Lower leg skin (tissue), 4 donors: ENCODE data around the gene THBS1. TPM values are rescaled to one million over a fixed set of nuclear protein-coding genes. Genes with fewer than 3 reads are reported as not detected.

Experiments
- DNase-seq, 2 donors: peaks; one replicate each; pipeline ENCODE4 v3.0.0-alpha.2; 2019; ENCODE audit warnings: low spot score in 2 of 2
- H3K4me3 ChIP-seq: fragments of 200-600 bp; sonication (generic); 2 replicates; pipeline ENCODE4 v1.5.1; 2017; ENCODE audit warnings: mild to moderate bottlenecking, low read depth; ENCODE audit not compliant: poor library complexity, severe bottlenecking
- POLR2A ChIP-seq, 2 donors: fragments of 450-650 bp; IDR thresholded peaks; one replicate each; pipeline ENCODE4 v1.6.1; 2016 to 2017; ENCODE audit warnings: antibody characterized with exemption in 2 of 2, mild to moderate bottlenecking in 1 of 2, moderate library complexity in 1 of 2
- WGBS, 2 donors: methylation state at CpG; one replicate each; pipeline ENCODE4 v1.1.5; 2018; 5-methylcytosine and 5-hydroxymethylcytosine counted together
- intact Hi-C: fragments of 100-400 bp; cut with DNase I; formaldehyde crosslinking; loops from one replicate; pipeline ENCODE4 v1.15.0; 2023; ENCODE audit warnings: low total_unique reads
- total RNA-seq, 4 donors: library from RNA; depleted of rRNA; stranded (reverse); fragments of >200 nt; gene quantifications; one replicate each; pipeline ENCODE4 v1.1.0, GENCODE V29; 2016
- TF ChIP-seq, protein P1 (sequence below), 3 donors: fragments of 450-650 bp; IDR thresholded peaks; one replicate each; pipeline ENCODE4 v1.5.1; 2016; ENCODE audit warnings: antibody characterized with exemption in 3 of 3, mild to moderate bottlenecking in 3 of 3, moderate library complexity in 2 of 3

The THBS1 gene
- total RNA-seq, 4 donors from 2014 or later: 84.7 to 158 (median 103) TPM

DNA sequence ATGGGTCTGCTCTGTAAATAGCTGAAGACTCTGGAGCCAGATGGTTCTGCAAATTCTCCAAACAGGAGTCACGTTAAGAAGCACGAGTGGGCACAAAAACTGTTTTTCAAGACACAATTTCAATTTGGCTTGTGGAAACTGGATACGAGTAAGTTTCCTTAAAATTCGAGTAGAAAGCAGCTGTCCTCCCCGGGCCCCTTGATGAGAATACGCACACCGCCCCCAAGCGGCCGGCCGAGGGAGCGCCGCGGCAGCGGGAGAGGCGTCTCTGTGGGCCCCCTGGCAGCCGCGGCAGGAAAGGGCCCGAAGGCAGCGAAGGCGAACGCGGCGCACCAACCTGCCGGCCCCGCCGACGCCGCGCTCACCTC lies 778 bp upstream of the THBS1 start:
- TF ChIP-seq, protein P1, sequence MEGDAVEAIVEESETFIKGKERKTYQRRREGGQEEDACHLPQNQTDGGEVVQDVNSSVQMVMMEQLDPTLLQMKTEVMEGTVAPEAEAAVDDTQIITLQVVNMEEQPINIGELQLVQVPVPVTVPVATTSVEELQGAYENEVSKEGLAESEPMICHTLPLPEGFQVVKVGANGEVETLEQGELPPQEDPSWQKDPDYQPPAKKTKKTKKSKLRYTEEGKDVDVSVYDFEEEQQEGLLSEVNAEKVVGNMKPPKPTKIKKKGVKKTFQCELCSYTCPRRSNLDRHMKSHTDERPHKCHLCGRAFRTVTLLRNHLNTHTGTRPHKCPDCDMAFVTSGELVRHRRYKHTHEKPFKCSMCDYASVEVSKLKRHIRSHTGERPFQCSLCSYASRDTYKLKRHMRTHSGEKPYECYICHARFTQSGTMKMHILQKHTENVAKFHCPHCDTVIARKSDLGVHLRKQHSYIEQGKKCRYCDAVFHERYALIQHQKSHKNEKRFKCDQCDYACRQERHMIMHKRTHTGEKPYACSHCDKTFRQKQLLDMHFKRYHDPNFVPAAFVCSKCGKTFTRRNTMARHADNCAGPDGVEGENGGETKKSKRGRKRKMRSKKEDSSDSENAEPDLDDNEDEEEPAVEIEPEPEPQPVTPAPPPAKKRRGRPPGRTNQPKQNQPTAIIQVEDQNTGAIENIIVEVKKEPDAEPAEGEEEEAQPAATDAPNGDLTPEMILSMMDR (IDR thresholded peaks at IDR 0.05): peak in 2 of 3 donors; percentile 41 to 80
- TF ChIP-seq POLR2A (IDR thresholded peaks at IDR 0.05): no peak
- DNase-seq: peak; percentile 93 to 99
- H3K4me3 ChIP-seq: peak overlapping the region; percentile 56
- WGBS, 2 donors: 0% methylated on average over 24 to 29 of the region's 29 CpGs
- intact Hi-C loops: loop anchor here (2.0 kb wide), 1 partner anchor 409 kb away; no protein-coding TSS in a partner anchor

DNA sequence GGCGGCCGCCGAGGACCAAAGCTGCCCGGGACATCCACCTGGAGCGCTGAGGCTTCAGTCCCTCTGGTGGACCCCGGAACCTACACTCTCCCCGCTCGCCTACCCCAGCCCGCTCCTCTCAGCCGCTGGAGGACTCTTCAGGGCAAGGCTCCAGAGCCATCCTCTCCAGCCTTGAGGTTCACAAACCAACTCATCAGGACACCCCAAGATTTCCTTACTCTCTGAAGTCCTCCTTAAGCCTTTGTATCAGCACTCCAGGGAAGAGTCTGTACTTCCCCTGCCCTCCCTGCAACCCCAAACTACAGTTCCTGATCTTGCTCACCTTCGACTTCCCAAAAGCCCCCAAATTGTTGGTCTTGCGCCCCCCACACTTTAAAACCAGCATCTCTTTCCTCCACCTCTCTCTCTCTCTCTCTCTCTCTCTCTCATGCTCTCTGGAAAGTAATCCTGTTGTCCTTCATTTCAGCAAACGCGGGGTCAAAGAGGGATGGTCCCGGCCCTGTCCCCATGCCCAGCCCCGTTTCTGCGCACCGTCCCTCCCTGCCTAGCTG lies 438 bp downstream of the THBS1 start:
- 11% methylated on average over 14 to 18 of the region's 18 CpGs for WGBS, 2 donors
- peak overlapping the region; percentile 56 for H3K4me3 ChIP-seq
- DNase-seq: no peak
- TF ChIP-seq, protein P1 (IDR thresholded peaks at IDR 0.05): no peak
- TF ChIP-seq POLR2A (IDR thresholded peaks at IDR 0.05): no peak
- intact Hi-C loops: loop anchor here (2.0 kb wide), 1 partner anchor 411 kb away; no protein-coding TSS in a partner anchor

DNA sequence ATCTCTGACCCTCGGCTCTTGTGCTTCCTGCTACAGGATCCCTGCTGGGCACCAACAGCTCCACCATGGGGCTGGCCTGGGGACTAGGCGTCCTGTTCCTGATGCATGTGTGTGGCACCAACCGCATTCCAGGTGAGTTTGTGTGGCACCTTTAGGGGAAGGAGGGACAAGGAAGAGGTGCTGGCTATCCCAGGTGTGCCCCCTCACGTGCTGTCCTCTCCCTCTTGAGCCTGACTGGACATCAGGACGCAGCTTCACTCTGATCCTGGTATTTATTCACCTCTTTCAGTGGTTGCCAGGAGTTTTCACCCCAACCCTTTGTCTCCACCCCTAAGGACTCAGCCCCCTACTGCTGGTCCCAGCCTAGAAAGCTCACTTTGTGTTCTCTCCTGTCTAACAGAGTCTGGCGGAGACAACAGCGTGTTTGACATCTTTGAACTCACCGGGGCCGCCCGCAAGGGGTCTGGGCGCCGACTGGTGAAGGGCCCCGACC lies 960 bp downstream of the THBS1 start:
- 54 to 67% methylated on average over 13 of the region's 13 CpGs for WGBS, 2 donors
- H3K4me3 ChIP-seq: peak overlapping the region; percentile 56
- no peak for TF ChIP-seq POLR2A (IDR thresholded peaks at IDR 0.05)
- TF ChIP-seq, protein P1 (IDR thresholded peaks at IDR 0.05): peak in 1 of 3 donors; percentile 34
- intact Hi-C loops: loop anchor here (2.0 kb wide), 1 partner anchor 411 kb away; no protein-coding TSS in a partner anchor
- peak; percentile 43 to 92 for DNase-seq

DNA sequence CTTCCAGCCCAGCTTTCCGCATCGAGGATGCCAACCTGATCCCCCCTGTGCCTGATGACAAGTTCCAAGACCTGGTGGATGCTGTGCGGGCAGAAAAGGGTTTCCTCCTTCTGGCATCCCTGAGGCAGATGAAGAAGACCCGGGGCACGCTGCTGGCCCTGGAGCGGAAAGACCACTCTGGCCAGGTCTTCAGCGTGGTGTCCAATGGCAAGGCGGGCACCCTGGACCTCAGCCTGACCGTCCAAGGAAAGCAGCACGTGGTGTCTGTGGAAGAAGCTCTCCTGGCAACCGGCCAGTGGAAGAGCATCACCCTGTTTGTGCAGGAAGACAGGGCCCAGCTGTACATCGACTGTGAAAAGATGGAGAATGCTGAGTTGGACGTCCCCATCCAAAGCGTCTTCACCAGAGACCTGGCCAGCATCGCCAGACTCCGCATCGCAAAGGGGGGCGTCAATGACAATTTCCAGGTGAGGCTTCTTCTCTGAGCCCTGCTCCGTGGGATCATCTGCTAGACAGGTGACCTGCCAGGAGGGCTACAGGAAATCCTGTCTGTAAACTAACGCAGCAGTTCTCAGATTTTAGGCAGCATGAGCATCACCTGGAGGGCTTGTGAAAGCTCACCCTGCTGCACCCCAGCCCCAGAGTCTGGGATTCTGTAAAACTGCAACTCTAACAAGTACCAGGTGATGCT lies 1.6 kb downstream of the THBS1 start:
- peak overlapping the region; percentile 56 for H3K4me3 ChIP-seq
- 45 to 68% methylated on average over 20 of the region's 20 CpGs for whole genome bisulfite sequencing, 2 donors
- DNase-seq: no peak
- intact Hi-C loops: no loop called here
- TF ChIP-seq, protein P1 (IDR thresholded peaks at IDR 0.05): no peak

DNA sequence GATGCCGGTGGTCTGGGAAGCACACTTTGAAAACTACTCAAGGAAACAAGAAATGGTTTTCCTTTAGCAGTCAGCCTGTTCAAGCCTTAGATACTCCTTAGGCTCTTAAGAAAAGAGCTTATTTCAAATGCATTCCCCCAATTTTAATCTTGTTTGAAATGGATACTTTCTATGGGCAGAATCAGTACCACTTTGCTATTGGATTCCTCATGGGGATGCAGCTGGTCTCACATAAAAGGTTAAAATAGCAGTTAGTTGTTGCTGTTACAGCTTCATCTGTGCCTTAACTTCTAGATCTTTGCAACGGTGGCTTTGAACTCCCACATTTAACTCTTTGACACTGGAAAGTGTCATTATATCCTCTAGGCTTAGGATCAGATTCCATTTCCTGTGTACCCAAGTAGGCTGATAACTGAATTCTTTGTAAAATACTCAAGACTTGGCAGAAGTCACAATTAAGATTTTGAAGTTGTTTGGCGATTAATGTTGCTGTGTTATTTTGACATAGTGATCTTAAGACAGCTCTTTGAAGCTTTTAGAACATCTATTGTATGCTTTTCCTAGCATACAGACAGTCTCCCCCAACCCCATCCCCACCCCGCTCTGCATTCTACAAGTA lies 2.2 kb downstream of the THBS1 start:
- no peak for DNase-seq
- 67 to 69% methylated on average over 4 of the region's 4 CpGs for WGBS, 2 donors
- intact Hi-C loops: no loop called here
- TF ChIP-seq, protein P1 (IDR thresholded peaks at IDR 0.05): no peak
- TF ChIP-seq POLR2A (IDR thresholded peaks at IDR 0.05): no peak
- H3K4me3 ChIP-seq: peak overlapping the region; percentile 56
